IPS-NIHi11 (cell line): ENCODE data around the gene RER1.

Experiments used
- DNase-seq: peaks from one replicate; pipeline ENCODE4 v3.0.0; 2012; ENCODE audit warnings: mixed read lengths, low spot score

RER1 gene

DNA sequence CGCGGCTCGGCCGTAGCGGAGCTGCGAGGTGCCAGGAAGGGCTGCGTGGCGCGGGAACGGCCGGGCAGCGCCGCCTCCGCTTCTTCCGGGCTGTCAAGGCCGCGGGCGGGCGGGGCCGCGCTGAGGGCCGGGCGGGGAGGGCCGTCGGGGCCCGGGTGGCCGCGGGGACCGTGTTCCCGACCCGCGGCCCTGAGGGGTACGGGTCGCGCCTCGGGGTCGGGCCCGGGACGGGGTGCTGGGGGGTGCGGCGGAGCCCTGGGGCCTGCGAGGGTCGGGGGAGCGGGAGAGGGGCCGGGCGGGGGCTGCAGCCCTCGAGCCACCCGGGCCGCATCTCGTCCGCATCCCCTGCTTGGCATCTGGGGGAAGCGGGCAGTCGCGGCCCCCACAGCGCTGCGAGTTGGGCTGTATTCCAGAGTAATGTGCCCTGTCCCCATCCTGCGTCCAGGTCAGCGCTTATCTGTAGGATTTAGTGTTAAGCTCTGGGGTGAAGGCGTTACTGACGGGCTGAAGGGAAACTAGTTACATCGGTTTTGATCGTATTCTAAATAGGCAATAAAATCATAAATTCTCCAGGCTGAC is 379 bp downstream of the RER1 start:
- no peak for DNase-seq

GRCh38 chr1:2392686-2393085 is 1.0 kb downstream of the RER1 start:
- DNase-seq, result no peak

DNA sequence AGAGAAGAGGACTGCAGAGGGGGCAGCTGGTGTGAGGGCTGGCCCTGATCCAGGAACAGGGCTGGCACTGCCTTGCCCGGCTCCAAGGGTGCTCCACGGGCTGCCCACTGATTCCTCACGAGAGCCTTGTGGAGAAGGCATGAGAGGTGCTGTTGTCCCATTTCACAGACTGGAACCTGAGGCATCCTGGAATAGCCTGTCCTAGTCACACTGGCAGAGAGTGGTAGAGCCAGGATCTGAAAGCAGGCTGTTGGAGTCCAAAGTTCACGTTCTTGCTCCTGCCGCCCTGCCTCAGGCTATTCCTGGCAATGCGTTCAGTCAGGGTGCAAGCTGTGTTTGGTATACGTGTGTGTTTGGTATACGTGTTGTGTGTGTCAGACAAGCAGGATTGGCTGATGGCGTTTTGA is 1.8 kb downstream of the RER1 start:
- no peak for DNase-seq

GRCh38 chr1:2394220-2394619 is 2.6 kb downstream of the RER1 start:
- DNase-seq, result no peak

DNA sequence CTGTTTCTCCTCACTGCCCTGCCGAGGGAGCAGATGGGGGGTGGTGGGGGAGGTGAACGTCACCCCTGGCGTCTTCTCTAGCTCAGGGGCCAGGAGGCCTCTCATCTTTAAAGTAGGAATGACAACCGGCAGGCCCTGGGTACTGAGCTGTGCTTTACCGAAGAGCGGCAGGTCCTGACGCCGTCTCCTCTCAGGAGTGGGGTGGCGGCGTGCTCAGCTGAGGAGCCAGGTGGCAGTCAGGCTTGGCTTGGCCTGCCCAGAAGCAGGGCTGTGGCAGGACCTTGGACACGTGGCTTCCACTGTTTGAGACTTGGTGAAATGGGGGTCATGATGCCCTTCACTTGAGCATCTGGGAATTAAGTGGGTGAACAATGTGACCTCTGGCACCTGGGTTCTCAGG is 3.1 kb downstream of the RER1 start:
- DNase-seq, result no peak

- DNase-seq, result no peak
These were observed 3.6 kb downstream of the RER1 start for GRCh38 chr1:2395245-2395644.

DNA sequence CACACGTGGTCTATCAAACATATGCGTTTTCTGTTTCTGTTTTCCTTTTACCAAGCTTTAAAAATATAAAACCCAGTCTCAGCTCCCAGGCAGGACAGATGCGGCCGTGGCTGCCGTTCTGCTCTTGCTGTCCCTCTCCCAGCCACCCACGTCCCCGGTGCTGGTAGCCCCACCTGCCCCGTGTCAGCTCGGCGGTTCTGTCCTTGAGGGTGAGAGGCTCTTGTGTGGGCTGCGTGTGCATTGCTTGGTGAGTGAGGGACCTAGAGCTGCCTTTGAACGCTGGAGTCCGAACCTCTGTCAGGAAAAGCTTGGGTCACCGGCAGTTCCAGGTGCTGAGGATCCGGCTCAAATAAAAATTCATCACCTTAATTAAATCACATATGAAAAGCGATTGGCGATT is 4.4 kb downstream of the RER1 start:
- DNase-seq, result no peak

GRCh38 chr1:2396476-2396875 is 4.8 kb downstream of the RER1 start:
- no peak for DNase-seq

DNA sequence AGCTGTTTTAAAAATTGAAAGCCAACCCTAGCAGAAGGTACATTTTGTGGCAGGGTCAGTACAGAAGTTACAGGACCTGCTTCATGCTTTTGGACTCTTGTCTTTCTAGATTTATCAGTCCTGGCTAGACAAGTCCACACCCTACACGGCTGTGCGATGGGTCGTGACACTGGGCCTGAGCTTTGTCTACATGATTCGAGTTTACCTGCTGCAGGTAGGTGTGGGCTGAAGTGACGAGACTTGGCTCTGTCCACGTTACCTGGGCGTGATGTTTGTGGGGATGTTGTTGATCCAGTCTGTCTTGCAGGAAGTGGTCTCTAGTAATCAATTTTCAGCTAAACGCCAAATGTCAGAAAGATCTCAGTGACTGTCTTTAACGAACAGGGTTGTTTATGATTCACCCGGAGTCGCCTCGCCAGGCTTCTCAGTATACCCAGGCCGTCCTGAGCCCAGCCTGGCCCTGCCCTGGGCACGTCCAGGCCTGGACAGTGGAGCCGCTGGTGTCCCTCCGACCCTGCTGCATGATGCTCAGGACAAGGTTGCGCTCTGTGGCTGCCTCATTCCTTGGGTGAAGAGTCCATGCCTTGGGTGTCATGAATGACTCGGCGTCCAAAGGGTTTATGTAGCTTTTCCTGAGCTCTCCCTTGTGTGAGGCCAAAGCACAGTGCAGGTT is 5.5 kb downstream of the RER1 start:
- DNase-seq, result no peak

DNA sequence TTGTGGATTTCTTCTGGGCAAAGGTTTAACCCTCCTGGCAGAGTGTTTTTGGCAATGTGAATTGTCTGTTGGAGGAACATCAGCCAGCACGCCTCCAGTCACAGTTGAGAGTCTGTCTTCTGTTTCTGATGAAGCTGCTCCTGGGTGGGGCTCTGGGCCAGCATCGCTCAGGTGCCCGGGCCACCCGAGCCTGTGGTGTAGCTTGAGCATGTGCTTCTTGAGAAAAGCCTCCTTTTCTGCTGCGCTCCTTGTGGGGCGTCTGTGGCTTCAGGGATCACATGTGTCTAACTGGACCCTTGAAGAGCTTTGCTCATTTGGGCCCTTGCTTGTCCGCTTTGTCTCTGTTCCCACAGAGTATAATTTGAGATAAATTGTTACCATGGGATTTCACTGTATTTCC is 7.2 kb downstream of the RER1 start:
- DNase-seq, result no peak

DNA sequence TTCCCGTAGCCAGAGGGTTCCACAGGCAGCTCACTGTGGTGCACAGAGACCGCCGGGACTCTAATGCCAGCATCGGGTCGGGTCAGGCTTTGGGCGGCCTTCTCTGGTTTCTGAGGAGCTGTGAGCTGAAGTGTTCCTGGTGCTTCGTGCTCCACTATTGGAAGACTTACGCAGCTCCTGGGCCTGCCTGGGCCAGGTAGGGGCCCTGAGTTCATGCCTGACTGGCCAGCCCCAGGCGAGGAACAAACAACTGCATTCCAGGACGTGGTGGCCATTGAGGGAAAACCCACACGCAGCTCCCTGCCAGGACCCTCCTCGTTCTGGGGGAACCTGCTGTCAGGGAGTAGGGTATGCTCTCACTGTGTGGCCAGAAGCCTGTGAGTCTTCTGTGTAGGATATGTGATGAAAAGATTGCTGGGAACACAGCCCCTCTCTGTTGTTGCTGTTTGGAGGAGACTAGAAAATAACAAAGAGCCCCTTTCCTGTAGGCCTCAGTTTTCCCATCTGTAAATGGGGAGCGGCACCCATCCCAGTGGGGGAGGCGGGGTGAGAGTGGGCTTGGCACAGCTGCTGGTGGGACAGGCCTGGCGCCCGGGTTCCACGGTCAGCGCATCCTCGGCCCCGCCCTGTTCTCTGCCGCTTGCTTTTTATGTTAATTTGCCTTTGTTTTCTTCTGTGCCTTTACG is 8.4 kb downstream of the RER1 start:
- DNase-seq, result no peak

DNA sequence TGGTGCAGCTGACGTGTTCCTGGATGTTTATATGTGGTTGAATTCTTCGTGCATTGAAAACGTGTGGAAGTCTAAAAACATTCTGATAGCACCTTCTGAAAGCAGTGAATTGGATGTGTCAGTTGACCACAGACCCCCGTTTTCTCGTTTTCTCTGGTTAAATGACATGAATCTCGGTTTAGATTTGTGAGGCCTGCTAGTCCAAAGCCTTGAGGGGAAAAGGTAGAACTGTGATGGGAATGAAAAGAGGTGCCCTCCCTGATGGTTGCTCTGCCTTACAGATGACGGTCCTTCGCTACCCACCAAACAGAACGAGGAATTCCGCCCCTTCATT is 8.9 kb downstream of the RER1 start:
- no peak for DNase-seq

GRCh38 chr1:2400950-2401649 is 9.5 kb downstream of the RER1 start:
- DNase-seq, result no peak

DNA sequence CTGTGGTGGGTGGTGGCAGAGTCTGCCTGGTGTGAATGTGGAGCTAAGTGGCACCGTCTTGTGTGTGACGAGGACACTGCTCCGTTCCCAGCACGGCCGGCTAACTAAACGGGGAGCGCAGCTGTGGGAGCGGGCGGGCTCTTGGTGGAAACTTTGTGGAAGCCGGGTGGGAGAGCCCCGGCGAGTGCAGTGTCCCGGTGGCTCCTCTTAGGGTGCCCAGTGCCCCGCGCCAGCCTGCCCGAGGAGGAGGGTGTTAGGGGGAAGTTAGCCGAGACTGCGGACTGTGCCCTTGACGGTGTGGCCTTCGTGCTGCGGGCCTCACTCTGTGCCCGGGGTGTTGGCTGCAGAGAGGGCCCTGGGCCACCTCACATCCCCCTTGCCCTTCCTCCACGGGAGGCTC is 10.8 kb downstream of the RER1 start:
- no peak for DNase-seq

- no peak for DNase-seq
These were observed 11.6 kb downstream of the RER1 start for GRCh38 chr1:2403273-2403672.

GRCh38 chr1:2404142-2404889 is 12.7 kb downstream of the RER1 start:
- no peak for DNase-seq

GRCh38 chr1:2404890-2405511 is 13.4 kb downstream of the RER1 start:
- DNase-seq, result no peak

DNA sequence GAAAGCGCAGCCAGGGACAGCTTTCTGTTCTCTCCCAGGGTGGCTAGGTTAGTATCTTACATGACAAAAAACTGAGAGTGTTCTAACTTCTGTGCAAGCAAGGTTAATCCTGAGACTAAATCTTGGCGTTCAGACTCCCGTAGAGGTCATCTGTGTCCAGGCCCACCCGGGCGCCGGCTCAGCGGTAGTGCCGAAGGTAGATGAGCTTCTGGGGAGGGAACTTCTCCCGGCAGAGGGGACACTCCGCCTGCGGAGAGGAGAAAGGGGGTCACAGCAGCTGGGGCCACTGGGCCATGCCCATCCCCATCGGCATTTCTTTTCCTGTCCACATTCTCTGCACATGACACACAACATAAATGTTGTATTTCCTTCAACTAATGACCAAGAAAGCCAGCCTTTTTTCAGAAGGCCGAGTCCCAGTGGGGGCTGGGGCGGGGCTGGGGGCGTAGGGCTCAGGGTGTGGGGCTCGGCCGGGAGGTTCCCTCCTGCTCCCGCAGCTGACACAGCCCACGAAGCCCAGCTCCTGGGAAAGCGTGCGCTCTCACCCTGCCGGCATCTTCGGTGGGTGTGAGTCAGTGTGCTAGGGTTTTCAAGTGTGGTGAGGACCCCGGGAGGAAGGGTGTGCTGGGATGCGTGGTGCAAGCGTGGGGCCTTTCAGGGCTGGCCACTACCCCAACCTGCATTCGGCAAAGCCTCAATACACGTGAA is 14.1 kb downstream of the RER1 start:
- no peak for DNase-seq

GRCh38 chr1:2406451-2407041 is 14.9 kb downstream of the RER1 start:
- no peak for DNase-seq

DNA sequence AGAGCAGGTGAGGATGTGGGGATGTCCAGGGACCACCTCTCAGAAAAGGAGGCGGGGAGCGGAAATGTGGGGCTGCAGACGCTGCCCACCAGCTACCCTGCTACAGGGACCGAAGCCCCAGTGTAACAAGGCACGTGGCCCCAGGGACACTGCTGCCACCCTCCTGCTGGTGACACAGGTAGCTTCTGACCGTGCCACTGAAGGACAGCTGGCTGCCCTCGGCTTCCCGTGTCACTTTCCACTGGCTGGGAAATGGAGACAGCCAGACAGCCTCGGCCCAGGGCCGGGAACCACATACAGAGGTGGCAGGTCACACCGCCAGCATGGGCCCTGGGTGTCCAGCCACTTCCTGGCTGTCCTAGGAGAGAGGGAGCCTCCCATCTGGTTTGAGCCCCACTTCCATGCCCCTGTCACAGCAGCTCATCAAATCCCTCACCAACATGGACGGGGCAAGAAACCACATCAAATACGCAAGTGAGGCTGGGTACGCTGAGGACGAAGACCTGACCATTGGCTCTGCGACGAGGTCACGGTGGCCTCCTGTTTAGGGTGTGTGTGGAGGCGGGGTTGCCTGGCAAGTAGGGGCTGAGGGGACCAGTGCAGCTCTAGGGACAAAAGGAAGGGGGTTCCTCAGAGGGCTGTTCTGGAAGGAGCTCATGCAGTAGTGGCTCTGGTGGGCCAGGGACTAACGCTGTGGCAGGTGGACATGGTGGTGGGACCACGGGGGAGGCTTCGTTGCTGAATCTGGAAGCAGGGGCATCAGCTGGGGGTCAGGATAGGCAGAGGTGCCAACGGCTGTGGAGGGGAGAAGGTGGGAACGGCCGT is 15.7 kb downstream of the RER1 start:
- no peak for DNase-seq
